Right lung (tissue), 10 donors: ENCODE data around the gene SOX1. TPM values are rescaled to one million over a fixed set of nuclear protein-coding genes. Genes with fewer than 3 reads are reported as not detected.

Experiments
- DNase-seq, 2 donors: peaks; one replicate each; pipeline ENCODE4 v3.0.0-alpha.2; 2013
- long read RNA-seq, 8 donors: transcript quantifications; one replicate each; lab custom pipeline, GENCODE V29; 2026
- polyA plus RNA-seq, 5 donors: library from polyadenylated mRNA; unstranded; fragments of 120-200 nt; gene quantifications; one replicate each; pipeline versions ENCODE4 v1.2.1 to v1.2.3, GENCODE V29; 2013; ENCODE audit warnings: inconsistent platforms in 1 of 5, low replicate concordance in 1 of 5; ENCODE audit not compliant: insufficient read length in 5 of 5, insufficient read depth in 1 of 5

SOX1 gene
- under 1 TPM in 1 of 5 donors, not detected in 4; 0.04 TPM for polyA plus RNA-seq
- long read RNA-seq, donor 1, result 0 reads
- long read RNA-seq, donor 2, result 0 reads
- long read RNA-seq, donor 3, result 0 reads
- long read RNA-seq, donor 4, result 0 reads
- long read RNA-seq, donor 5, result 0 reads
- long read RNA-seq, donor 6, result 0 reads
- long read RNA-seq, donor 7, result 0 reads
- long read RNA-seq, donor 8, partial matches to known transcripts, result 0 of 1 reads
- long read RNA-seq, donor 8, other reads (novel, unspliced or antisense), result 0 of 1 reads

DNA sequence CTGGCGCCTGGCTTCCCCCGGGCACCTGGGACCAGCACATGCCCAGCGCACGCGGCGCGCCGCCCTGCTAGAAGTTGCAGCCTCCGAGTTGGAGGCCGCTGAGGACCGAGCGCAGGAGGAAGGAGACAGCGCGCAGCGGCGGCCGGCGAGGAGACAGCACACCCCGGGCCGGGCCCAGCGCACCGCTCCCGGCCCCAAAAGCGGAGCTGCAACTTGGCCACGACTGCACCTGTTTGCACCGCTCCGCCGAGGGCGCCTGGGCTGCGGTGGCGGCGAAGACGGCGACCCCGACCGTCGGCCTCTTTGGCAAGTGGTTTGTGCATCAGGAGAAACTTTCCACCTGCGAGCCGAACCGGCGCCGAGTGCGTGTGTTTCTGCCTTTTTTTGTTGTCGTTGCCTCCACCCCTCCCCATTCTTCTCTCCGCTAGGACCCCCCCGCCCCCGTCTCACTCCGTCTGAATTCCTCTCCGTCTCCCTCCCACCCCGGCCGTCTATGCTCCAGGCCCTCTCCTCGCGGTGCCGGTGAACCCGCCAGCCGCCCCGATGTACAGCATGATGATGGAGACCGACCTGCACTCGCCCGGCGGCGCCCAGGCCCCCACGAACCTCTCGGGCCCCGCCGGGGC lies at the start of gene SOX1:
TSS of gene SOX1 (plus strand) at position 34 of the 626 bp plus-strand sequence. CDS start at position 544, 510 bp downstream.
- no peak for DNase-seq

DNA sequence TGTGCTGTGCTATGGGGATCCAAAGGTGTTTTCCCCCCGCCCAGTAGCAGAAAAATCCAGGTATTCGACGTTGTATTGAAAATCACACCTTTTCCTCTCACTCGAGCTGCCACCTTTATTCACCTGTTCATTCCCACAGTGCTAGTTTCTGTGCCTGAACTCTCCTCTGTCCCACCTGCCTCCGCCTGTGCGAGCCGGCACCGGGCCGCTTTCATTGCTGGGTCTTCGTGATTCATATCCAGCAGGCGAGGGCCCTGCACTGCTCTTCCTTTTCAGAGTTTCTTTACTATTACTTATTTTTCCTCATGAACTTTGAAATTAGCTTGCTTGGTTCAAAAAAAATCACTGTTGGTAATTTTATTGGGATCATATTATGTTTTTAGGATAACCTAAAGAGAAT lies 42.4 kb upstream of the SOX1 start:
- DNase-seq, result no peak

DNA sequence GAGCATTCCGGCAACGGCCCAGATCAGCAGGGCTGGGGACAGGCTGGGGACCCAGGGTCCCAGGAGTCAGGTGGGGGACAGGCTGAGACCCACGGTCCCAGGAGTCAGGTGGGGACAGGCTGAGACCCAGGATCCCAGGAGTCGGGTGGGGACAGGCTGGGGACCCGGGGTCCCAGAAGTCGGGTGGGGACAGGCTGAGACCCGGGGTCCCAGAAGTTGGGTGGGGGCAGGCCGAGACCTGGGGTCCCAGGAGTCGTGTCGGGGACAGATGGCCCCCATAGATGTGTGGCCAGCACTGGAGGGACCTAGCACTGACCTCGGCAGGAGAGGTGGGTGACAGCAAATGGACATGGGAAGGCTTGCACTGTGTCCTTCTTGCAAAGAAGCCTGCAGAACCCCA lies 39.7 kb upstream of the SOX1 start:
- no peak for DNase-seq

DNA sequence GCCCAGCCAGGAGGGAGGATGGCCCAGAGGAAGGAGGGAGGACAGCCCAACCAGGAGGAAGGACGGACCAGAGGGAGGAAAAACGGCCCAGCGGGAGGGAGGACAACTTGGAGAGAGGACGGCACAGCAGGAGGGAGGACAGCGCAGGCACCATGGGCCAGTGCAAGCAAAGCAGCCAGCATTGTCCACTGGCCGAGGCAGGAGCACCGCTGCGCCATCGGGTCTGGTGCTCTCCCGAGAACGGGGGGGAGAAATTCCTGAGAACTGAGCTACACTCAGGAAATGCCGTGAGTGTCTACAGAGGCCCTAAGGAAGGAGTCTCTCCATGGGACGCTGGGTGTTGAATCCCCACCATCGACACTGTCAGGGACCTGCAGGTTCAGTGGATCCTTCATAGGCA lies 38.5 kb upstream of the SOX1 start:
- no peak for DNase-seq

DNA sequence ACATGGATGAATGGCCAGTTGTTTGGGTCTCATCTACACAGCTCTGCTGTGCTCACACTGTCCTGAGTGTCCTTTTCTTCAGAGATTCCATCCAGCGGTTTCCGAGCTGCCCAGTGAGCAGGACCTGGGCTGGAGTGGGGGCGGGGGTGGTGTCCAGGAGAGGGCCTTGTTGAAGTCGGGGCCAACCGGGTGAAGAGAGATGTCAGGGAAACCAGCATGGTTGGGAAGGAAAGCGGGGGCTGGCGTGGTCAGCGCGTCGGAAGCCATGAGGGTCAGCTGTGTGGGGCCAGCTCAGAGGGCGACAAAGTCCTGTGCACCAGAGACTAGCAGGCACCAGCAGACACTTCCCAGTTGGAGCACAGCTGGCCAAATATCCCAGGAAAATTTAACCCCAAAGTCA lies 37.8 kb upstream of the SOX1 start:
- no peak for DNase-seq

DNA sequence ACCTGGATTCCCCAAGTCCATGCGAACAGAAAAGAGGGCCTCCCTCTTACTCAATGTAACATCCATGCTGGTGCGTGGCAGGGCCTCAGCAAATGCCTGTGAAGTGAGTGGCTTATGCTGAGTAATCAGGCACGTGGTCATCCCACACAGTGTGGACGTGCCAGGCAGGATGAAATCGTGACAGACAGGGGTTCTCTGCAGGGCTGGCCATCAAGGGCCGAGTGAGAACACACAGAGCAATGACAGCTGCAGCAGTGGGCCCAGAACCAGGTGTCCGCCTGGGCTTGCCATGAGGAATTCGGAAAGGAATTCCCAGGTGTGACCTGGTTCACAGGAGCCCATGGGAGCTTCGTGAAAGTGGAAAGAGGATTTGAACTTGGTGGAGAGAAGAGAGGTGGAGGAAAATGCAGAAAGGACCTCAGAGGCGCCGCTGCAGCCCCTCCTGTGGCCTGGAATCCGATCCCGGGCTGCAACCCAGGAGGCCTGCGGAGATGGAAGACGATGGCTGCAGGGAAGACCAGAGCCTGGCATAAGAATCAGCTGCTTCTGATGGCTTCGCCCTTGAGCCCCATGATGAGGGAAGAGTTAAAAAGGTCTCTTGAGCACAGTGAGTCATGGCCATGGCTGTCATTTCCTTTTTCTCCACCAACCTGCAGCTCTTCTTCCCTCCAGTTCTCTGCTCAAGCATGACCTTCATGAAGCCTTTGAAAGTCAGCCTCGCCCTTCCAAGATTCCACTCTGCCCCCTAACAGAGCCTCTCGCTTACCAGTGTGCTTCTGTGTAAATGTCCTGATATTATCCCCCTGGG lies 34.6 kb upstream of the SOX1 start:
- no peak for DNase-seq

DNA sequence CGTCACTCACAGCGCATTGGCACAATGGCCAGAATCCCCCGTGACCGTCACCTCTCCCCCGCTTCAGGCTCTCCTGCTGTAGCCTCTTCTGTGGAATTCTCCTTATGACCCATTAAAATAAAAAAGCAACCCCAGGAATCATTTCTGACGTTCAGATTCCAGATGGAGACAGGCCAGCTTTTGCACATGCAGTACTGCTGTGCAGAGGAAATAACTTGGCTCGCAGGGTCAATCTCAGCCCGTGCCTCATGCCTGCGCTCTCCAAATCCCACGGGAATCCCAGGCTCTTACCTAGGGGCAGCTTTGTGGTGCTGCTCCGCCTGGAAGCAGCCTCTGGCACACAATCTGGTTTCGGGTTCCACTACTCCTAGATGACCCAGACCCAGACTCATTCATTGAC lies 32.7 kb upstream of the SOX1 start:
- DNase-seq, result no peak

DNA sequence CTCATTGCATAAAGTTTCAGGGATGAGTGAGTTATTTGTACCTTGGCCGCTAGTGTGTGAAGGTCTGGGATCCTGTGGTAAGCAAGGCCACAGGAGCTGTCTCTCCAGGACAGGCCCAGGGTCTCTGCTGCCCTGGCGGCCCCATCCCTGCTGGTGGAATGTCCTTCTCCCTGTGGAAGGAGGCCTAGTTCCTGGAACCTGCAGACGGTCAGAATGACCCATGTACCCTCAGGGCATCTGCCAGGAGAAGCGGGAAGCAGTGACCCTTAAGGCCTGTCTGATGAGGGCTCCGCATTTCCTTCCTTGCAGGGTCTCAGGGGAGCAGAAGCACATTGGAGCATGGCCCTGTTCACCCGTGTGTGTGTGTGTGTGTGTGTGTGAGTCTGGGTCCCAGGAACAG lies 32.1 kb upstream of the SOX1 start:
- no peak for DNase-seq

DNA sequence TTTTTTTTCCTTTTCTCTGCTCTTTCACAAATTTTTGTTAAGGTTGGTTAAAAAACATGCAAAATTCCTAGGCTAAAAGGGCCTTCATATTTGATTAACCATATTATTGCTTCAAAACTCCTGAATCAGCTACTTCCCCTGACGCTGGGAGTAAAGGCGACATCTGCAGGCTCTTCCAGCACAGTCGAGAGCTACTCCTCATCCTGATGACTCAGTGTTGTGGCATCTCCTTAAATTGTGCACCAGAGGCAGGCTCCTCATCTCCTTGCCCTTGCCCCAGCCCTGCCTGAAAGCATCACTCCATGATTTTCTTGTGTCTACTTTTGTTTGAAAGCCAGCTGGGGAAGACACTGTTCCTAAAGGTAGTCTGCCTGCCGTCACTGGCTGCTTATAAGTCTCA lies 24.5 kb upstream of the SOX1 start:
- DNase-seq, result no peak

DNA sequence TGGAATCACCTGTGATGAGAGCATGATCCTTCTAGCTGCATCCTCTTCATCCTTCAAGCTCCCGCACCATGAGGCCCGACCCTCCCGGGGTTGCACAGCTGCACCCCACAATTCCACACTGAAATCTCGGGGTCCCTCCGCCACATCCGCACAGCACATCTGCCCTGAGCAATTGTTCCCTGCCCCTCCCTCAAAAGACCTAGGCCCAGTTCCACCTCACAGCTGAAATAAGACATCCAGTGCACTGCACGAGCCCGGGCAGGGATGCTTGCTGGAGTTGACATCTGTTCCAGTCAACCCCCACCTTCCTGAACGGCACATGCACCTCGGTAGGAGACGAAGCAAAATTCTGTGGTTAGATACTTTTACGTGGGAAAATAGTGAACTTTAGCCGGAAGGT lies 14.7 kb upstream of the SOX1 start:
- no peak for DNase-seq

DNA sequence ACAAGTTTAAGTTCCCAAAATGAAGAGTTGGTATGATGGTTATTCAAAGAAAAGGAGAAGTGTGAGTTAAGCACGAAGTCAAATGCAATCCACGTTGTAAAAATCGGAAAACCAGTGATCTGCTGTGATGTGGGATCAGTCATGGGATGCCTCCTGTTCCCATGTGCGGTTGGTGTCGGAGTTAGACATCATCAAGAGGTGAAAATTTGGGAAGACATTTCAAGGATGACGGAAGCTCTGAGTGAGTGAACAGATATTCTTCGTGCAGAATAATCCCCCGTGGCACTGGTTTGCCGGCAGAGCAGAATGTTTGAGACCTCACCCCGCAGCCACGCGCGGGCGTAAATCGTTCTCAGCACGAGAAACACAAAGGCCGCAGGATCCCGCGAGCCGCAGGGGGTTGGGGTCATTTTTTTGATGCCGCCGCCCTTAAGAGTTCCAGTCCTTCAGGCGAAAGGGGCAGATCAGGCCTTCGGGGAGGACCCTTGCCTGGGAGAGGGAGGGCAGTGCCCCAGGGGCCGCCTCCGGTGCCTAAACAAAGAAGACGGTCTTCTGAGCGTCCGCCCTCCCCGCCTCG lies 13.7 kb upstream of the SOX1 start:
- no peak for DNase-seq

DNA sequence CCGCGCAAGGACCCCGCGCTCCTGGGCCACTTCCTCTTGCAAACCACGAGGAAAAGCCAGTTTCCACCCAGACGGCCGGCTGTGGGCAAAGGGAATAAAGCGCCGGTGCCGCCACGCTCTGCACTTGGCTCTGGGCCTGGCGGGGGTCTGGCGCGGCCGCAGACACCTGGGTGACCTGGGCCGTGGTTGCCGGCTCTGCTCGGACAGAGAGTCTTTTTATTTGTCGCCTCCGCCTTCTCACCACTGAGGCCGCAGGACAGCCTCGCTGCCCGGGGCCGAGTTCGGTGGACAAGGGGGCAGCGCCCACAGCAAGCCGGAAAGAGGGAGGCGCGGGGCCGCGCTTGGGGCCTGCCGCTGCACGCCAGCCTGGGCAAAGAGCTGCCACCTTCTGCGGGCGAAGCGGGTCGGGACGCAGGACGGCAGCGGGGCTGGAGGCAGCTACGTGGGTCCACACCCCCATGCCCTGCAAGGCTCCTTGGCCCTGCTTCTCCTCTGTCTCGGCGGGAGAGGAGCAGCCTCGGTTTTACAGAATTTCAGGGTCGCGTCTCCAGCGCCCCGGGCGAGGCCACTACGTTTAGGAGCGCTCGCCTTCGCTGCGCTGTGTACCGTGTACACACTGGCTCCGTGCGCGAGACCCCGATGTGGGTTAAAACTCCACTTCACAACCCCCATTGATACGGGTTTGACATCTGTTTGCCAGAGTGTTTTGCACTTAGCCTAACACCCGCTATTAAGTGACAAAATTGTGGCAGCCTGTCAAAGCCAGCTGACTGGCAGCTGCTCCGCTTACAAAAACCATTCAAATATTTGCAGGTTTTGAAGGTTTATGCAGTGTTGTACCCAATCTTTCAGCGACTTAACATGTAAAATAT lies 13.0 kb upstream of the SOX1 start:
- DNase-seq, result no peak

DNA sequence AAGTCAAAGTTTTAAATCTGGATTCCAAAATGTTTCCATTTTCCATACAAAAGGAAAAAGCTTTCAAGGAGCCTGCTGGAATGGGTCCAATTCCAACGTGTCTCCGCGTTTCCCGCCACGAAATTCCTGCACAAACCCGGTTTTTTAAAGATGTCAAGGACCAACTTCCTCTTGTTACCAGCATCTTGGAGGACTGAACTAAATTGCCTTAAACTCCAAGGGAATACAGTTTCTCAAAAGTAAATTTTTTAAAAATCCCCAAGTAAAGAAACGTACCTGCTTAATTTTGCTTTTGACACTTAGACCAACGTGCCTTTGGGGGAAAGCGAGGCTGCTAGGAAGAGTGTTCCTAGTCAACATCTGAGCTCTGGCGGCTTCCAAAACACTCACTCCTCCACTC lies 12.3 kb upstream of the SOX1 start:
- no peak for DNase-seq

DNA sequence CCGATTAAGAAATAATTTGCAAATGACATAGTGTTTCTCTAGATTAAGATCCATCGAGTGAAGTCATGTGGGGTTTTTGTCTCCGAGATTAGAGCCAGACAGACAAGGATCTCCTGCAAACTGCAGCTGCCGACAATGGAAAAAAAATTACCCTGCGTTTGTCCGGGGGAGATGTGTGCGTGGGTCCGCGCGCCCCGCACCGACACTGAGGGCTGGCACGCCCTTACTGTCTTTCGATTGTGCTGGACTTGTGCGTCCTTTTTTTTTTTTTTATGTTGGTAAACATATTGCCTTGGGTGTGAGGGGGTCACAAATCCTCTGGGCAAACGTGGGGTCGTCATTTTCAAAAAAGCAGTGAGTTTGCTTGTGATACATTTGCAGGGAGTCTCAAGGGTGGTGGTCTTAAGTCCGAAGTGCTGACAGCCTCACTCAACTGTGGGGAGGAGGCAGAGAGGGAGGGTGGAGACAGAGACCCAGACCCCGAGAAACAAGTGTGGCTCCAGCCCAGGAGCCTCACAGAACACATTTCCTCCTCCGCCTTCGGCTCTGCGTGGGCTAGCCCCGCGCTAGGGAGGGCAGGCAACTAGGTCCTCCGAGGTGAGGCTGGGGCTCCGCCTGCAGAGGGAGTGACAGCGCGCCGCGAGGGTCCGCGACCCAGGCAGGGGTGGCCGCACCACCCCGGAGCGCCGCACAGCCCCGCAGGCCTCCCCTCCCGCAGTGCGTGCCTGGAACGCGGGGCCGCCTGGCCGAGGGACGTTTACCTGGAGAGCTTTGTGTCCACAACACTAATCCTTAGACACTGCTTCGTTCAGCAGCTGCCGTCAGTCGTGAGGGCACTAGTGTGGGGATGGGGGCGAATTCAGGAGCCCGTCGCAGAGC lies 11.7 kb upstream of the SOX1 start:
- no peak for DNase-seq

DNA sequence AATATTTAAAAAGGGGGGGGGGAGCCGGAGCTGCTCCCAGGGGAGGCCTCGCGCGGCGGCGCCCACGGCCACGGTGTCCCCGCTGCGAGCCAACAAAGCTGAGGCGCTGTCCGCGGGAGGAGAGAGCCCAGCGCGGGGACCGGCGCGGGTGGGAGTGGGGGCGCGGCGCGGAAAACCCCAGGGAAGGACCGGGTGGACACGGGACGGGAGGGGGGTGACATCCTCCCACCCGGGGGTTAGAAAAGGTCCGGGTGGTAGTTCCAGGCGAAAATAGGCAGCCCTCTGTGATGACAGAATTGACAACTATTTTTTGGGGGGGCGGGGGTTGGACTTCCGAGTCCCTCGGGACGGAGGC lies 11.1 kb upstream of the SOX1 start:
- DNase-seq, result no peak

DNA sequence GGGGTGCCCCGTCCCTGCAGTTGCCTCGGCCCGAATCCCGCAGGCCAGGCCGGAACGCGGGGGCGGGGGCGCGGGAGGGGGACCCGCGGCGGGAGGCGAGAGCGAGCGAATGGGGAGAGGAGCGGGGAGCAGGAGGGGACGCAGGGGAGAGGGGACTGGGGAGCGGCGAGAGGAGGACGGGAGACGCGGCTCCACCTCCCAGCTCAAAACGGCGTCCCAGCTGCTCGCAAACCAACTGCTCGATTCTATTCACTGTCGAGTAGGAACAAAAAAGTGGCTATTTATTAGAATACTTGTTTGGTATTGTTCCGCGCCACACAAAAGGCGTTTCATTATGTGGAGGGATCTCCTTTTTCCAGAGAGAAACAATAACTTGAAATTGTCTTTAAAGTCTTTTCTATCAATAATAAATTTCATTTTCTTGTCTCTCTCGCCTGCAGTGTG lies 10.6 kb upstream of the SOX1 start:
- DNase-seq, result no peak

DNA sequence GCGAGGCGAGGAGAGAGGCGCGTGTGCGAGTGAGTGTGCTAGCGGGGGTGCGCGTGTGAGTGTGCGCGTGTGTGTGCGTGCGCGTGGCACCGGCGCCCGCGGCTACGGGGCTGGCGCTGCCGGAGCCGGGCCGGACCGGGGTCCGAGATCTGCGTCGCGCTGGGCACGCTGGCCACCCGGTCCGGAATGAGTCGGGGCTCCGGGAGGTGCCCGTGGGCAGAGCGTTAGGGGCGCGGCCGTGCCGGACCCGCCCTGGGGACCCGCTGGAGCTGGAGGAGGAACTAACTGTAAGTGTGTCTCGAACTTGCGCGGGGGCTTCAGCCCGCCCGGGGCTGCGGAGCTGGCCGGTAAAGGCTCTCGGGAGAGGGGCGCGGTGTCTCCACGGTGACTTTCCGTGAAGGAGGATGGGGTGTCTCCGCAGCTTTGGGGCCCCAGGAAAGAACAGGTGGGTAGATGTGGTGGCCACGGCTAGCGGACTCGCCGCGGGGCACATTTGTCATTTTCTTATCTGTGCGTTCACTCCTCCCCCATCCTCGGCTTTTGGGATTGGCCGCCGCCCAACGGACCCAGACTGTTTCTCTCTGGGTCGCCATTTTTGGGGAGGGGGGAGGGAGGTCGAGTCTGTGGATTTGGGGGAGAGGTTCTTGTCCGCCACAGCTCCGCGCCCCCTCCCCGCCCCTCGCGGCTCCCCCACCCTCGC lies 10.1 kb upstream of the SOX1 start:
- no peak for DNase-seq

DNA sequence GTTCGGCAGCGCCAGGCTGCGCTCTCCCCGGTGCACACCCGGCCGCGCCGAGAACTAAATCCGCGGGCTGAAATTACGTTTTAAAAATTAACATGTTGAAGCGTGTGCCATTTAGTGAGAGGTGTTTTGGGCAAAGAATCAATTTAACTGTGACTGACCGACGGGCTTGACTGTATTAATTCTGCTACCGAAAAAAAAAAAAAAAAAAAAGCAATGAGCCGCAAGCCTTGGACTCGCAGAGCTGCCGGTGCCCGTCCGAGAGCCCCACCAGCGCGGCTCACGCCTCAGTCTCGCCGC lies 9.6 kb upstream of the SOX1 start:
- DNase-seq, result no peak

DNA sequence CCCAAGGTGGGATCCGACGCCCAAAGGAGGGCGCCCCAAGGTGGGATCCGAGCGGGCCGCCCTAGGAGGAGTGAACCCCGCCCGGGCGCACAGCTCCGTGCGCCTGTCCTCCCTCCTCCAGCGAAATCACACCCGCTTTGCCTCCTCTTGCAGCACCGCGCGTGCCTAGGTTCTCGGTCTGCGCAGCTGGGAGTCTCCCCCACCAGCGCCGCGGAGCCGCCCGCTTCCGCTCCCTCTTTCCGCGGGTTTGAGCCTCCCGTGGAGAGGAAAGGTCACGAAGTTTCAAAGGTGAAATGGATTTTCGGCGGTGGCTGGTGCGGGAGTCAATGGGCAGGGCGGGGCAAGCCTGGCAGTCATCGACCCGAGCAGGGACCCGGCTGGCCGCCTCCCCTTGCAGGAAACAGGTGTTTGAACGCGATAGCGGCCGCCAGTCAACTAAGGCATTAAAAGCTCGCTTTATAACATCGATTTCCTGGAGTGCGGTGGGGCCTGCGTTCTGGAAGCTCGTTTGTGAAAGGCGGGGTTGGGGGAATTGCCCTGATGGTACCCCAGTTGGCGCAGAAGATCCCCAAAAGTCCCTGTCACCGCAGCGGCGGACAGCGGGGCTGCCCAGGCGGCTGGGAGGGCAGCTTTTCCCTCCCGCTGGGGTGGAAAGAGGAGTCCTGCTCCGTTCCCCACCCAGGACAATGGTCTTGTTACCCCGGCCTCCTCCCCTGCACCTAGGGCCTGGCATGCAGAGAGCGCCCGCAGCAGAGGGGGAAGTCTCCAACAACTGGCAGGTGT lies 9.0 kb upstream of the SOX1 start:
- no peak for DNase-seq

DNA sequence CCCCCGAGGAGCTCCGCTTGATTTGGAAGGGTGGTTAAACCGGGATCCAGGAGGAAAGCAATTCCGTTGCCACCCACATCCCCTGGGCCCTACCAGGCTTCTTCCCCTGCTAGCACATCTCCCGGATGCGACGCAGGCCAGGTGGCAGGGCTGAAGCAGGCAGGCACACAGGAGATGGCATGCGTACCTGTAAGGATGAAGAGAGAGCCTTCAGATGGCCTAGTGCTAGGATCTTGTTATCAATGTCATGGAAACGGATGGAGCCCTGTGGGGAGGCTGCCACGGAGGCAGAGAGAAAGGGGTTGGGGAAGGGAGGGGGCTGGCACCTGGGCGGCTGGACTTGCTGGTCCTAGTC lies 8.5 kb upstream of the SOX1 start:
- no peak for DNase-seq
